HepG2 (cell line): ENCODE results near the gene GUCY2C. TPM values are rescaled to one million over a fixed set of nuclear protein-coding genes. Genes with fewer than 3 reads are reported as not detected.

Experiments
- ATAC-seq: fragments of 200-7000 bp; cut with Tn5 transposase; 3 replicates; pipeline ENCODE4 v1.9.1; 2020; ENCODE audit warnings: mild to moderate bottlenecking, moderate library complexity
- BruUV-seq: library from RNA; stranded (reverse); fragments of 400-500 nt; replicated peaks from 2 replicates; lab custom pipeline; 2021; lab: Mats Ljungman, UMichigan
- CTCF ChIA-PET: fragments of 300-600 bp; formaldehyde crosslinking; extraction: SDS; loops from one replicate; lab custom pipeline; 2021; ENCODE audit warnings: low total read pairs, inconsistent platforms, low intra/inter-chr PET ratio; lab: Yijun Ruan, JAX
- POLR2A ChIA-PET: fragments of 350-600 bp; sonication (Branson Sonifier 250); formaldehyde crosslinking; loops from one replicate; lab custom pipeline; 2020; ENCODE audit warnings: antibody characterized with exemption, inconsistent platforms; lab: Yijun Ruan, JAX
- DNase-seq: peaks from one replicate; pipeline ENCODE4 v3.0.0-alpha.2; 2015; ENCODE audit warnings: low spot score
- FAIRE-seq: peaks from 3 replicates; lab custom pipeline; 2011; peaks lifted over from hg19 to GRCh38; lab: Jason Lieb, UNC
- H2AFZ ChIP-seq: one replicate; pipeline ENCODE4 v1.6.1; 2011; ENCODE audit warnings: low read length, inconsistent platforms
- H3K27ac ChIP-seq: fragments of 300-600 bp; 3 replicates; pipeline ENCODE4 v1.8.0; 2011; ENCODE audit warnings: mixed run types, mild to moderate bottlenecking, mixed read lengths, low read length, inconsistent platforms; ENCODE audit not compliant: insufficient read depth; ENCODE audit errors: extremely low read length
- H3K27me3 ChIP-seq, 2 experiments: fragments of 200-600 bp in 1 of 2; 2 replicates in 1 of 2; 3 replicates in 1 of 2; pipeline versions ENCODE4 v1.6.0 to v1.8.0; 2011; ENCODE audit warnings: low read length in 2 of 2, mild to moderate bottlenecking in 2 of 2, moderate library complexity in 2 of 2, inconsistent platforms in 1 of 2; ENCODE audit not compliant: insufficient read depth in 2 of 2, control insufficient read depth in 1 of 2
- H3K36me3 ChIP-seq, 2 experiments: fragments of 200-600 bp in 1 of 2; replicated peaks in 1 of 2; 2 replicates in 1 of 2; 3 replicates in 1 of 2; pipeline versions ENCODE4 v1.5.1 to v1.8.0; 2011; ENCODE audit warnings: low read length in 2 of 2, inconsistent platforms in 1 of 2; ENCODE audit not compliant: insufficient read depth in 2 of 2, control insufficient read depth in 1 of 2
- H3K4me1 ChIP-seq: 2 replicates; pipeline ENCODE4 v1.5.1; 2012; ENCODE audit warnings: low read length, inconsistent platforms; ENCODE audit not compliant: insufficient read depth
- H3K4me2 ChIP-seq: 2 replicates; pipeline ENCODE4 v1.6.0; 2011; ENCODE audit warnings: low read depth, low read length, inconsistent platforms
- H3K4me3 ChIP-seq, 3 experiments: fragments of 200-600 bp in 1 of 3; sonication (generic), shearing (Covaris generic) in 1 of 3; replicated peaks in 1 of 3; 2 replicates each; pipeline ENCODE4 v1.5.1; 2011 to 2016; ENCODE audit warnings: low read length in 3 of 3, inconsistent platforms in 2 of 3, low read depth in 2 of 3, mild to moderate bottlenecking in 2 of 3, control low read depth in 1 of 3, mixed read lengths in 1 of 3; ENCODE audit not compliant: insufficient read depth in 1 of 3
- H3K79me2 ChIP-seq: one replicate; pipeline ENCODE4 v1.6.1; 2011; ENCODE audit warnings: low read length, inconsistent platforms; ENCODE audit not compliant: insufficient read depth
- H3K9ac ChIP-seq: 2 replicates; pipeline ENCODE4 v1.6.0; 2011; ENCODE audit warnings: mild to moderate bottlenecking, low read depth, low read length, inconsistent platforms; ENCODE audit not compliant: insufficient read depth
- H3K9me3 ChIP-seq: 2 replicates; pipeline ENCODE4 v1.5.1; 2012; ENCODE audit warnings: mild to moderate bottlenecking, low read length
- H4K20me1 ChIP-seq: 2 replicates; pipeline ENCODE4 v1.6.0; 2011; ENCODE audit warnings: inconsistent platforms, mild to moderate bottlenecking, low read length, moderate library complexity; ENCODE audit not compliant: insufficient read depth
- ATF6 ChIP-seq: sonication (generic); formaldehyde crosslinking; conservative IDR thresholded peaks from 2 replicates; pipeline ENCODE4 v1.4.0; 2020; ENCODE audit warnings: missing genetic modification reagents
- CREB1 ChIP-seq, 2 experiments: fragments of 450-650 bp in 1 of 2; IDR thresholded peaks; 2 replicates each; pipeline ENCODE4 v1.6.1; 2016 to 2017; ENCODE audit warnings: control low read depth in 1 of 2, mild to moderate bottlenecking in 1 of 2, missing compliant biosample characterization in 1 of 2, missing genetic modification characterization in 1 of 2
- KDM1A ChIP-seq: IDR thresholded peaks from 2 replicates; pipeline ENCODE4 v1.6.1; 2016; ENCODE audit warnings: missing compliant biosample characterization
- MEIS1 ChIP-seq: sonication (generic); formaldehyde crosslinking; IDR thresholded peaks from 2 replicates; pipeline ENCODE4 v1.9.0; 2021; ENCODE audit warnings: mild to moderate bottlenecking, missing genetic modification reagents, moderate library complexity, borderline replicate concordance
- NFIC ChIP-seq: IDR thresholded peaks from 2 replicates; pipeline ENCODE4 v1.6.1; 2012; ENCODE audit warnings: mild to moderate bottlenecking, low read length, inconsistent platforms
- STAG1 ChIP-seq: sonication (generic); formaldehyde crosslinking; IDR thresholded peaks from 2 replicates; pipeline ENCODE4 v1.4.0; 2020; ENCODE audit warnings: missing genetic modification reagents
- ZNF574 ChIP-seq: sonication (generic); formaldehyde crosslinking; IDR thresholded peaks from 2 replicates; pipeline ENCODE4 v1.4.0; 2020; ENCODE audit warnings: missing genetic modification reagents
- WGBS: methylation state at CpG from one replicate; pipeline ENCODE4 v1.1.6; 2017; ENCODE audit warnings: low lambda C conversion rate; 5-methylcytosine and 5-hydroxymethylcytosine counted together
- in situ Hi-C: cut with HindIII; loops from 2 replicates; pipeline ENCODE4 v1.10.0; 2017; ENCODE audit warnings: low pct_unique_long_range_greater_than_20kb; ENCODE audit not compliant: extremely low pct_ligation_motif_present
- intact Hi-C: fragments of 100-400 bp; cut with micrococcal nuclease; formaldehyde crosslinking; loops from one replicate; pipeline ENCODE4 v1.10.0; 2022; ENCODE audit not compliant: unreplicated experiment
- polyA plus RNA-seq, 8 experiments: library from polyadenylated mRNA; depleted of rRNA in 3 of 8; stranded (reverse) in 7 of 8; unstranded in 1 of 8; fragments of >200 nt; fragmentation: Illumina TruSeq in 4 of 8; extraction: Trizol in 4 of 8; gene quantifications; 2 replicates each; pipeline versions ENCODE4 v1.2.1 to v1.2.3, GENCODE V29; 2011 to 2016; ENCODE audit warnings: low read depth in 4 of 8, missing spikeins in 1 of 8, mixed read lengths in 1 of 8; ENCODE audit not compliant: insufficient read depth in 1 of 8
- total RNA-seq, 5 experiments: library from RNA; depleted of rRNA; stranded (reverse); fragments of >200 nt; fragmentation: Illumina TruSeq; extraction: Trizol; gene quantifications; 2 replicates each; pipeline ENCODE4 v1.2.3, GENCODE V29; 2016; ENCODE audit warnings: low read depth in 1 of 5
- TF ChIP-seq, protein P1 (sequence below): sonication (generic); formaldehyde crosslinking; IDR thresholded peaks from 2 replicates; pipeline ENCODE4 v1.5.0; 2020; ENCODE audit warnings: mild to moderate bottlenecking, missing genetic modification reagents, moderate library complexity

GUCY2C gene
- total and polyA plus RNA-seq, 2 of the 13 experiments (the other 11 are each of a cell fraction or from before 2014, with no cell fraction given): not detected

- Histone ChIP-seq H3K4me2 (no peak overlapping the region), H3K4me3 (no peak overlapping the region), H3K27me3 (no peaks in the 10 kb centered on the region; a peak in 1 of 5 replicates), H3K9me3 (no peaks in the 10 kb centered on the region), H3K79me2 (no peaks in the 10 kb centered on the region), H3K36me3 (no peaks in the 10 kb centered on the region), H3K27ac (no peak overlapping the region), H2AFZ (no peak overlapping the region), H4K20me1 (no peaks in the 10 kb centered on the region), H3K9ac (no peak overlapping the region), H3K4me1 (no peaks in the 10 kb centered on the region)
- in situ Hi-C loops: no loop called here
- FAIRE-seq: no peak
- intact Hi-C loops: no loop called here
- BruUV-seq: no TSS peak
- no peak for DNase-seq
- CTCF ChIA-PET: no interaction called here
- WGBS: 81% methylated on average over 20 of the region's 23 CpGs
- no peak for ATAC-seq
- TF ChIP-seq CREB1 (IDR thresholded peaks at IDR 0.05) (0 out of 2 replicates have a peak, but pooled peaks have one; percentile 27), CREB1 (CRISPR knock-in tag; IDR thresholded peaks at IDR 0.05) (no peak), KDM1A (CRISPR knock-in tag) (no peak), MEIS1 (CRISPR knock-in tag) (no peak)
- POLR2A ChIA-PET: no interaction called here
Observed at GRCh38 chr12:14665354-14666348, 30.7 kb downstream of the GUCY2C start.

DNA sequence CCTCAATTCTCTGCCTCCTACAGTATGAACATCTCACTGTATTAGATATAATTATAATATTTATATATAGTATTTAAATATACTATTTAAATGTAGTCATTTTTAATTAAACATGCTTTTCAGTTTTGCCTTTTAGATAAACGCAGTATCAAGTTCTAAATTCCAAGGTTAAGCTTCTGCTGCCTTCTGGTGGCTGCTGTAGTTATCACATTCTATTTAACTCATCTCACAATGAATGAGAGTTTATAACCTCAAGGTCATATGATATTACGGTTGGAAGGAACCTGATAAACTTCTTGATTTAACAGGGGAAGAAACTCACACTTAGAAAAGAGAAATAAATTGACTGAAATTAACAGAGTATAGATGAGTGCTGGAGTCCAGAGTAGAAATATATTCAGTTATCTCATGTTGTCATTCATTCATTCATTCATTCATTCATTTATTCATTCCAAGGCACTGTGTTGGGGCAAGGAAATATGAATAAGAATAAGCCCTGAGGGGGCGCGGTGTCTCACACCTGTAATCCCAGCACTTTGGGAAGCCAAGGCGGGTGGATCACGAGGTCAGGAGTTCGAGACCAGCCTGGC lies 31.9 kb downstream of the GUCY2C start:
- H3K27me3 ChIP-seq: no peaks in the 10 kb centered on the region
- no peaks in the 10 kb centered on the region for H3K4me1 ChIP-seq
- ATAC-seq: no peak
- peak; percentile 6 for DNase-seq
- ChIA-PET POLR2A (no interaction called here), CTCF (interaction anchor here (1.3 kb wide), 1 partner anchor 426 kb away, joined by 4 read pairs; no protein-coding TSS in a partner anchor)
- H3K9ac ChIP-seq: no peak overlapping the region
- no peaks in the 10 kb centered on the region for H4K20me1 ChIP-seq
- no TSS peak for BruUV-seq
- no peak overlapping the region for H3K27ac ChIP-seq
- H3K36me3 ChIP-seq: no peaks in the 10 kb centered on the region
- no peaks in the 10 kb centered on the region for H3K79me2 ChIP-seq
- 55% methylated on average over 7 of the region's 7 CpGs for WGBS
- in situ Hi-C loops: no loop called here
- no peaks in the 10 kb centered on the region for H3K9me3 ChIP-seq
- no peak overlapping the region for H3K4me2 ChIP-seq
- no peak for FAIRE-seq
- no peak overlapping the region for H3K4me3 ChIP-seq
- intact Hi-C loops: no loop called here
- no peak overlapping the region for H2AFZ ChIP-seq
- peak; percentile 46 for TF ChIP-seq STAG1
- no peak for TF ChIP-seq ATF6 (CRISPR knock-in tag)
- TF ChIP-seq ZNF574 (CRISPR knock-in tag): no peak
- TF ChIP-seq, protein P1, sequence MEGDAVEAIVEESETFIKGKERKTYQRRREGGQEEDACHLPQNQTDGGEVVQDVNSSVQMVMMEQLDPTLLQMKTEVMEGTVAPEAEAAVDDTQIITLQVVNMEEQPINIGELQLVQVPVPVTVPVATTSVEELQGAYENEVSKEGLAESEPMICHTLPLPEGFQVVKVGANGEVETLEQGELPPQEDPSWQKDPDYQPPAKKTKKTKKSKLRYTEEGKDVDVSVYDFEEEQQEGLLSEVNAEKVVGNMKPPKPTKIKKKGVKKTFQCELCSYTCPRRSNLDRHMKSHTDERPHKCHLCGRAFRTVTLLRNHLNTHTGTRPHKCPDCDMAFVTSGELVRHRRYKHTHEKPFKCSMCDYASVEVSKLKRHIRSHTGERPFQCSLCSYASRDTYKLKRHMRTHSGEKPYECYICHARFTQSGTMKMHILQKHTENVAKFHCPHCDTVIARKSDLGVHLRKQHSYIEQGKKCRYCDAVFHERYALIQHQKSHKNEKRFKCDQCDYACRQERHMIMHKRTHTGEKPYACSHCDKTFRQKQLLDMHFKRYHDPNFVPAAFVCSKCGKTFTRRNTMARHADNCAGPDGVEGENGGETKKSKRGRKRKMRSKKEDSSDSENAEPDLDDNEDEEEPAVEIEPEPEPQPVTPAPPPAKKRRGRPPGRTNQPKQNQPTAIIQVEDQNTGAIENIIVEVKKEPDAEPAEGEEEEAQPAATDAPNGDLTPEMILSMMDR (CRISPR knock-in tag): peak; percentile 18; the same call in 1 of the 2 replicates
- no peak for TF ChIP-seq NFIC
